Vagina (tissue), 2 donors: ENCODE data around the gene IL17RC. TPM values are rescaled to one million over a fixed set of nuclear protein-coding genes. Genes with fewer than 3 reads are reported as not detected.
"Not testable (repeated sequence)": the region's sequence is repeated elsewhere in the genome, so short reads cannot be mapped to it uniquely, and the experiment has no call there.

Experiments
- DNase-seq, 2 donors: peaks; one replicate each; pipeline ENCODE4 v3.0.0-alpha.2; 2017; ENCODE audit errors: extremely low spot score in 2 of 2
- H3K27ac ChIP-seq: fragments of 200-600 bp; sonication (generic); one replicate; pipeline ENCODE4 v1.5.1; 2019
- H3K27me3 ChIP-seq: fragments of 200-600 bp; sonication (generic); one replicate; pipeline ENCODE4 v1.5.1; 2019
- H3K36me3 ChIP-seq, 2 donors: fragments of 200-600 bp; sonication (generic); one replicate each; pipeline ENCODE4 v1.5.1; 2017 to 2019
- H3K4me1 ChIP-seq: fragments of 200-600 bp; sonication (generic); one replicate; pipeline ENCODE4 v1.5.1; 2019
- H3K4me3 ChIP-seq, 2 donors: fragments of 200-600 bp; sonication (generic); 1 replicate in 1 of 2; 2 replicates in 1 of 2; pipeline ENCODE4 v1.5.1; 2016 to 2019
- H3K9me3 ChIP-seq: fragments of 200-600 bp; sonication (generic); one replicate; pipeline ENCODE4 v1.5.1; 2019
- CTCF ChIP-seq, 3 experiments: fragments of 450-650 bp in 2 of 3; fragments of 200-600 bp in 1 of 3; sonication (generic) in 1 of 3; IDR thresholded peaks; one replicate each; pipeline ENCODE4 v1.5.1; 2017 to 2019; ENCODE audit warnings: antibody characterized with exemption in 3 of 3, mild to moderate bottlenecking in 2 of 3, moderate library complexity in 2 of 3
- POLR2A ChIP-seq, 2 donors: fragments of 450-650 bp; IDR thresholded peaks; one replicate each; pipeline ENCODE4 v1.6.1; 2017; ENCODE audit warnings: antibody characterized with exemption in 2 of 2, mild to moderate bottlenecking in 2 of 2, moderate library complexity in 2 of 2
- POLR2AphosphoS5 ChIP-seq, 2 donors: sonication (generic); formaldehyde crosslinking; IDR thresholded peaks; one replicate each; pipeline ENCODE4 v1.9.0; 2017; ENCODE audit warnings: antibody characterized with exemption in 2 of 2, mild to moderate bottlenecking in 2 of 2, low read depth in 1 of 2; ENCODE audit not compliant: insufficient read depth in 1 of 2
- intact Hi-C: fragments of 100-400 bp; cut with DNase I; formaldehyde crosslinking; loops from one replicate; pipeline ENCODE4 v1.15.1; 2023
- total RNA-seq: library from RNA; depleted of rRNA; stranded (reverse); fragments of >200 nt; gene quantifications from one replicate; pipeline ENCODE4 v1.2.3, GENCODE V29; 2016

The IL17RC gene
- total RNA-seq, result 66.3 TPM

- peaks cover 0 to 7% of the 10 kb centered on the region in 2 donors for H3K36me3 ChIP-seq
- peak within 1 kb of the TSS; percentile 58 to 76 for H3K4me3 ChIP-seq
- peak within 1 kb of the TSS; percentile 90 for H3K27ac ChIP-seq
- DNase-seq, result peak; percentile 98
- H3K9me3 ChIP-seq, result no peaks in the 10 kb centered on the region
- TF ChIP-seq POLR2A (IDR thresholded peaks at IDR 0.05), result peak in 1 of 2 donors; percentile 71
- peak; percentile 85 to 96 for TF ChIP-seq POLR2AphosphoS5 (IDR thresholded peaks at IDR 0.05; ENCODE audit: insufficient read depth in 1 of 2, low read depth in 1 of 2)
- TF ChIP-seq CTCF (IDR thresholded peaks at IDR 0.05), result peak in 1 of 3 experiments; percentile 5
- H3K27me3 ChIP-seq, result no peaks in the 10 kb centered on the region
- intact Hi-C loops, result loop anchor here (2.0 to 10.0 kb wide), 3 partner anchors 16 to 182 kb away; partner anchors contain the start of genes BRPF1 and CRELD1
- H3K4me1 ChIP-seq, result peaks cover 61% of the 10 kb centered on the region
Measured at GRCh38 chr3:9916734-9917680, at the start of gene IL17RC. TSS of gene IL17RC (plus strand) at chr3:9917098. CDS start at chr3:9917316, 218 bp downstream.

GRCh38 chr3:9867106-9867505 lies 49.8 kb upstream of the IL17RC start:
- Histone ChIP-seq H3K9me3 (no peaks in the 10 kb centered on the region), H3K4me1 (peaks cover 33% of the 10 kb centered on the region), H3K36me3 (no peaks in the 10 kb centered on the region), H3K4me3 (no peak overlapping the region), H3K27ac (peak overlapping the region; percentile 54), H3K27me3 (no peaks in the 10 kb centered on the region)
- intact Hi-C loops, result no loop called here
- TF ChIP-seq POLR2A (IDR thresholded peaks at IDR 0.05), result no peak
- no peak for TF ChIP-seq POLR2AphosphoS5 (IDR thresholded peaks at IDR 0.05; ENCODE audit: insufficient read depth in 1 of 2, low read depth in 1 of 2)
- TF ChIP-seq CTCF (IDR thresholded peaks at IDR 0.05), result no peak
- DNase-seq, result no peak

- Histone ChIP-seq H3K4me1 (peaks cover 14% of the 10 kb centered on the region), H3K27ac (no peak overlapping the region), H3K27me3 (no peaks in the 10 kb centered on the region), H3K4me3 (no peak overlapping the region), H3K36me3 (no peaks in the 10 kb centered on the region), H3K9me3 (no peaks in the 10 kb centered on the region)
- intact Hi-C loops, result no loop called here
- TF ChIP-seq CTCF (IDR thresholded peaks at IDR 0.05), result no peak
- no peak for TF ChIP-seq POLR2AphosphoS5 (IDR thresholded peaks at IDR 0.05; ENCODE audit: insufficient read depth in 1 of 2, low read depth in 1 of 2)
- TF ChIP-seq POLR2A (IDR thresholded peaks at IDR 0.05), result no peak
- no peak for DNase-seq
Measured at GRCh38 chr3:9869955-9870354, 46.9 kb upstream of the IL17RC start.

- Histone ChIP-seq H3K27ac (no peak overlapping the region), H3K4me3 (no peak overlapping the region), H3K27me3 (no peaks in the 10 kb centered on the region), H3K36me3 (no peaks in the 10 kb centered on the region), H3K4me1 (peaks cover 3% of the 10 kb centered on the region), H3K9me3 (no peaks in the 10 kb centered on the region)
- TF ChIP-seq CTCF (IDR thresholded peaks at IDR 0.05) (no peak), POLR2AphosphoS5 (IDR thresholded peaks at IDR 0.05; ENCODE audit: insufficient read depth in 1 of 2, low read depth in 1 of 2) (no peak), POLR2A (IDR thresholded peaks at IDR 0.05) (no peak)
- DNase-seq, result no peak
- intact Hi-C loops, result no loop called here
Measured at GRCh38 chr3:9870978-9871377, 45.9 kb upstream of the IL17RC start.

- H3K4me1 ChIP-seq, H3K27ac ChIP-seq, H3K4me3 ChIP-seq, intact Hi-C loops, H3K27me3 ChIP-seq, DNase-seq, H3K9me3 ChIP-seq, H3K36me3 ChIP-seq: not testable (repeated sequence)
Measured at GRCh38 chr3:9872067-9872466, 44.8 kb upstream of the IL17RC start.
